A673 (cell line): ENCODE data around the gene ZNF154. TPM values are rescaled to one million over a fixed set of nuclear protein-coding genes. Genes with fewer than 3 reads are reported as not detected.

Experiments
- BruUV-seq: library from RNA; stranded (reverse); fragments of 400-500 nt; replicated peaks from 2 replicates; lab custom pipeline; 2021; lab: Mats Ljungman, UMichigan
- CTCF ChIA-PET: fragments of 300-600 bp; sonication (Branson Sonifier 250); formaldehyde crosslinking; loops from one replicate; lab custom pipeline; 2022; ENCODE audit warnings: antibody characterized with exemption; lab: Charles Lee
- POLR2A ChIA-PET: fragments of 300-600 bp; sonication (Branson Sonifier 250); formaldehyde crosslinking; loops from one replicate; lab custom pipeline; 2022; ENCODE audit warnings: antibody characterized with exemption; ENCODE audit not compliant: low non-redundant PET; lab: Charles Lee
- DNase-seq: peaks from one replicate; pipeline ENCODE4 v3.0.0-alpha.2; 2015; ENCODE audit warnings: low spot score
- H3K27ac ChIP-seq: fragments of 200-600 bp; sonication (generic); 2 replicates; pipeline ENCODE4 v1.5.1; 2016; ENCODE audit warnings: mixed run types, low read depth, mild to moderate bottlenecking, mixed read lengths, antibody characterized with exemption, low read length; ENCODE audit not compliant: poor library complexity, severe bottlenecking
- H3K27me3 ChIP-seq: fragments of 200-600 bp; sonication (generic); replicated peaks from 2 replicates; pipeline ENCODE4 v1.6.1; 2017; ENCODE audit warnings: mixed run types, low read depth, mild to moderate bottlenecking, mixed read lengths, antibody characterized with exemption, low read length; ENCODE audit not compliant: insufficient read depth, poor library complexity
- H3K36me3 ChIP-seq: fragments of 200-600 bp; sonication (generic); 2 replicates; pipeline ENCODE4 v1.6.1; 2016; ENCODE audit warnings: mixed run types, mild to moderate bottlenecking, mixed read lengths, antibody characterized with exemption, low read length; ENCODE audit not compliant: insufficient read depth, poor library complexity, severe bottlenecking
- H3K4me1 ChIP-seq: fragments of 200-600 bp; sonication (generic); 2 replicates; pipeline ENCODE4 v1.6.1; 2017; ENCODE audit warnings: mixed run types, mild to moderate bottlenecking, mixed read lengths, antibody characterized with exemption, low read length; ENCODE audit not compliant: insufficient read depth, poor library complexity, severe bottlenecking
- H3K4me3 ChIP-seq: fragments of 200-600 bp; sonication (generic); 2 replicates; pipeline ENCODE4 v1.5.1; 2016; ENCODE audit warnings: low read depth, mixed run types, mild to moderate bottlenecking, mixed read lengths, low read length; ENCODE audit not compliant: poor library complexity, severe bottlenecking
- H3K9me3 ChIP-seq: fragments of 200-600 bp; sonication (generic); 2 replicates; pipeline ENCODE4 v1.6.1; 2016; ENCODE audit warnings: mixed run types, low read depth, mild to moderate bottlenecking, mixed read lengths, antibody characterized with exemption, low read length; ENCODE audit not compliant: poor library complexity, severe bottlenecking
- EZH2 ChIP-seq: fragments of 200-600 bp; sonication (generic); IDR thresholded peaks from 2 replicates; pipeline ENCODE4 v1.6.1; 2017; ENCODE audit warnings: borderline replicate concordance, low read depth, mild to moderate bottlenecking, mixed read lengths, antibody characterized with exemption, low read length; ENCODE audit not compliant: poor library complexity, severe bottlenecking
- intact Hi-C: fragments of 100-400 bp; cut with micrococcal nuclease; formaldehyde crosslinking; loops from one replicate; pipeline ENCODE4 v1.10.0; 2022; ENCODE audit not compliant: unreplicated experiment
- total RNA-seq: library from RNA; stranded (reverse); gene quantifications from 2 replicates; pipeline ENCODE4 v1.2.3, GENCODE V29; 2021
- TF ChIP-seq, protein P1 (sequence below): fragments of 300-800, 200-600 bp; sonication (generic); conservative IDR thresholded peaks from 2 replicates; pipeline ENCODE4 v1.5.1; 2017; ENCODE audit warnings: low read depth, mild to moderate bottlenecking, antibody characterized with exemption, low read length, moderate library complexity, mixed read lengths

The ZNF154 gene
- total RNA-seq, 1 experiment from 2014 or later: 4.4 TPM

DNA sequence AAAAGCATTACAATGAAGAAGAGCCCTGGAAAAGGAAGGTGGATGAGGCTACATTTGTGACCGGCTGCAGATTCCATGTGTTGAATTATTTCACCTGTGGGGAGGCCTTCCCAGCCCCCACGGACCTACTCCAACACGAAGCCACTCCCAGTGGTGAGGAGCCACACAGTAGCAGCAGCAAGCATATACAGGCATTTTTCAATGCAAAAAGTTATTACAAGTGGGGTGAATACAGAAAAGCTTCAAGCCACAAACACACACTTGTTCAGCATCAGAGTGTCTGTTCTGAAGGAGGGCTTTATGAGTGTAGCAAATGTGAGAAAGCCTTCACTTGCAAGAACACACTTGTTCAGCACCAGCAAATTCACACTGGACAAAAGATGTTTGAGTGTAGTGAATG is 22.3 kb downstream of the ZNF154 start:
- peaks cover 92% of the 10 kb centered on the region for H3K9me3 ChIP-seq
- intact Hi-C loops: no loop called here

DNA sequence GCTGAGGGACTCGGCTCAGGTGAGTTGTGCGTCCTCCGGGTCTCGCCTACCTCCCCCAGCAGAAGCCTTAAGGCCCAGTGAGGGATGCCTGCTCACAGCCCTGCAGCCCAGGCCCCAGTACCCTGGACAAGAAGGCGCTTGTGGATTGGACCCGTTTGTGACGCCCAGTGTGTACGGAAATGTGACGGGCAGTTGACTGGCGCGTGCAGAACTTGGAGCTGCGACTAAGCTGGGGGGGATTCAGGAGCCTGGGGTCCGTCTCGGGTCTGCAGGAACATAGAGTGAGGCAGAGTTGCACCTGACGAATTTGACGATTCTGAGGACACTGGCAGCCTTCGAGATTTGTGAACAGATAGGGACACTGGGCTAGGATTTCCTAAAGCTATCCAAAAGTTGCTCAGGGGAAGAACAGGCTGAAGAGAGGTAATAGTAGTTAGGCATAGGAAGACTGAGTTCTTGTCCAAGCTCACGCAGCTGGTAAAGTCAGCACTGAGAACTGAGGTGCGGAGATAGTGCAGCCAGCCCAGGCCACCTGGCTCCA is 26.7 kb downstream of the ZNF154 start:
- peak overlapping the region; percentile 61 for H3K27ac ChIP-seq
- H3K4me1 ChIP-seq: no peaks in the 10 kb centered on the region
- intact Hi-C loops: no loop called here
- H3K4me3 ChIP-seq: peak overlapping the region; percentile 73
- H3K9me3 ChIP-seq: peaks cover 54% of the 10 kb centered on the region
- no peak for TF ChIP-seq EZH2
- TF ChIP-seq, protein P1, sequence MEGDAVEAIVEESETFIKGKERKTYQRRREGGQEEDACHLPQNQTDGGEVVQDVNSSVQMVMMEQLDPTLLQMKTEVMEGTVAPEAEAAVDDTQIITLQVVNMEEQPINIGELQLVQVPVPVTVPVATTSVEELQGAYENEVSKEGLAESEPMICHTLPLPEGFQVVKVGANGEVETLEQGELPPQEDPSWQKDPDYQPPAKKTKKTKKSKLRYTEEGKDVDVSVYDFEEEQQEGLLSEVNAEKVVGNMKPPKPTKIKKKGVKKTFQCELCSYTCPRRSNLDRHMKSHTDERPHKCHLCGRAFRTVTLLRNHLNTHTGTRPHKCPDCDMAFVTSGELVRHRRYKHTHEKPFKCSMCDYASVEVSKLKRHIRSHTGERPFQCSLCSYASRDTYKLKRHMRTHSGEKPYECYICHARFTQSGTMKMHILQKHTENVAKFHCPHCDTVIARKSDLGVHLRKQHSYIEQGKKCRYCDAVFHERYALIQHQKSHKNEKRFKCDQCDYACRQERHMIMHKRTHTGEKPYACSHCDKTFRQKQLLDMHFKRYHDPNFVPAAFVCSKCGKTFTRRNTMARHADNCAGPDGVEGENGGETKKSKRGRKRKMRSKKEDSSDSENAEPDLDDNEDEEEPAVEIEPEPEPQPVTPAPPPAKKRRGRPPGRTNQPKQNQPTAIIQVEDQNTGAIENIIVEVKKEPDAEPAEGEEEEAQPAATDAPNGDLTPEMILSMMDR: no peak
- CTCF ChIA-PET: interaction anchor here (0.6 kb wide), 1 partner anchor 133 kb away, joined by 3 read pairs; no protein-coding TSS in a partner anchor
- POLR2A ChIA-PET: no interaction called here
- peaks cover 41% of the 10 kb centered on the region for H3K36me3 ChIP-seq
- no peaks in the 10 kb centered on the region for H3K27me3 ChIP-seq
- TSS peak; percentile 53 for BruUV-seq
- DNase-seq: no peak

More for the DNA sequence above, 22.3 kb downstream of the ZNF154 start:
- DNase-seq: no peak
- Histone ChIP-seq H3K36me3 (peaks cover 70% of the 10 kb centered on the region), H3K4me3 (no peak overlapping the region), H3K27ac (no peak overlapping the region), H3K27me3 (no peaks in the 10 kb centered on the region), H3K4me1 (no peaks in the 10 kb centered on the region)
- ChIA-PET POLR2A (no interaction called here), CTCF (no interaction called here)
- BruUV-seq: no TSS peak
- TF ChIP-seq, protein P1: no peak
- TF ChIP-seq EZH2: no peak

DNA sequence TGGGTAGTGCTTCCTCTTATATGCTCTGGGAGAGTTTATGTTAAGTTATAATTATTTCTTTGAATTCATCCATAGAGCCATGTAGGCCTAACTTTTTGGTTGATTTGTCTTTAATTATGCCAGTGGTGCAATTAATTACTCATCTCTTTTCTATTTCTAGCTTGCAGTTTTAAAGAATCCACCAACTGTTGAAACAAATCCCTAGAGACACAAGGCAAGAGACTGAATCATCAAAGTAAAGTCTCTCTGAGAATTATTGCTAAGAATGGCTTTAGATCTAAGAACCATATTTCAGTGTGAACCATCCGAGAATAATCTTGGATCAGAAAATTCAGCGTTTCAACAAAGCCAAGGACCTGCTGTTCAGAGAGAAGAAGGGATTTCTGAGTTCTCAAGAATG is 33.1 kb downstream of the ZNF154 start:
- ChIA-PET CTCF (no interaction called here), POLR2A (no interaction called here)
- H3K27ac ChIP-seq: no peak overlapping the region
- no peak overlapping the region for H3K4me3 ChIP-seq
- no peak for DNase-seq
- H3K9me3 ChIP-seq: peaks cover 5% of the 10 kb centered on the region
- H3K4me1 ChIP-seq: no peaks in the 10 kb centered on the region
- TF ChIP-seq, protein P1: no peak
- no peak for TF ChIP-seq EZH2
- H3K27me3 ChIP-seq: no peaks in the 10 kb centered on the region
- no peaks in the 10 kb centered on the region for H3K36me3 ChIP-seq
- no TSS peak for BruUV-seq
- intact Hi-C loops: no loop called here
